ENCODE data around the gene MAD1L1.

MAD1L1 gene

GRCh38 chr7:1964211-1964912, 268.4 kb downstream of the MAD1L1 start:
- DNase-seq, result no peak

- DNase-seq, result no peak
These were observed 269.2 kb downstream of the MAD1L1 start for GRCh38 chr7:1963575-1963974.

GRCh38 chr7:1961701-1962276, 271.0 kb downstream of the MAD1L1 start:
- DNase-seq, result no peak

- no peak for DNase-seq
These were observed 273.4 kb downstream of the MAD1L1 start for GRCh38 chr7:1959305-1959704.

- DNase-seq, result no peak
These were observed 275.1 kb downstream of the MAD1L1 start for GRCh38 chr7:1957471-1958225.

- DNase-seq, result no peak
These were observed 275.9 kb downstream of the MAD1L1 start for GRCh38 chr7:1956611-1957470.

- no peak for DNase-seq
These were observed 276.6 kb downstream of the MAD1L1 start for GRCh38 chr7:1956141-1956540.

- DNase-seq, result no peak
These were observed 278.3 kb downstream of the MAD1L1 start for GRCh38 chr7:1954366-1955004.

- no peak for DNase-seq
These were observed 279.2 kb downstream of the MAD1L1 start for GRCh38 chr7:1953199-1954190.

- DNase-seq, result no peak
These were observed 280.0 kb downstream of the MAD1L1 start for GRCh38 chr7:1952781-1953180.

GRCh38 chr7:1952169-1952760, 280.5 kb downstream of the MAD1L1 start:
- DNase-seq, result no peak

GRCh38 chr7:1951600-1951999, 281.1 kb downstream of the MAD1L1 start:
- no peak for DNase-seq

GRCh38 chr7:1951159-1951536, 281.6 kb downstream of the MAD1L1 start:
- no peak for DNase-seq

GRCh38 chr7:1950452-1951158, 282.1 kb downstream of the MAD1L1 start:
- DNase-seq, result no peak

GRCh38 chr7:1950066-1950451, 282.7 kb downstream of the MAD1L1 start:
- no peak for DNase-seq

- DNase-seq, result no peak
These were observed 283.1 kb downstream of the MAD1L1 start for GRCh38 chr7:1949681-1950055.

GRCh38 chr7:1948887-1949680, 283.7 kb downstream of the MAD1L1 start:
- DNase-seq, result no peak

- no peak for DNase-seq
These were observed 284.4 kb downstream of the MAD1L1 start for GRCh38 chr7:1948301-1948796.
